GM21786 (cell line): Measurements from ENCODE around the gene USP25.

Source experiments
- ATAC-seq: cut with Tn5 transposase; IDR thresholded peaks from one replicate; pipeline ENCODE4 v1.9.1; 2021; ENCODE audit not compliant: unreplicated experiment

USP25 gene

GRCh38 chr21:15849927-15850326, 120.1 kb downstream of the USP25 start:
- no peak for ATAC-seq

GRCh38 chr21:15850645-15851044, 120.9 kb downstream of the USP25 start:
- ATAC-seq, result no peak

DNA sequence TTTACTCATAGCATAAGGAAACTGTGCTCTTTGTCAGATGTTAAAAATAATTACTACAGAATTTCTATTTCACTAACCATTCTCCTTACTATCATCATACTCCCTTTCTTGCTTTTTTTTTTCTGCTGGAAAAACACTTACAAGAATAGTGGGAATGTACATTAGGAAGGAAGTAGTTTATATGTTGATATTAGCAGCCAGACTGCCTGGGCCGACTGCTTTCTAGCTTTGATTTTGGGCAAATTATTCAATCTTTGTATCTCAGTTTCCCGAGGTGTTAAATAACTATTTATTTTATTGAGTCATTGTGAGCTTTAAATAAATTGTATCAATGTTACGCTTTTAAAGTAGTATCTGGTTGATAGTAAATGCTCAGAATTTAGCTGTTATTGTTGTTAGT, 122.4 kb downstream of the USP25 start:
- ATAC-seq, result no peak

DNA sequence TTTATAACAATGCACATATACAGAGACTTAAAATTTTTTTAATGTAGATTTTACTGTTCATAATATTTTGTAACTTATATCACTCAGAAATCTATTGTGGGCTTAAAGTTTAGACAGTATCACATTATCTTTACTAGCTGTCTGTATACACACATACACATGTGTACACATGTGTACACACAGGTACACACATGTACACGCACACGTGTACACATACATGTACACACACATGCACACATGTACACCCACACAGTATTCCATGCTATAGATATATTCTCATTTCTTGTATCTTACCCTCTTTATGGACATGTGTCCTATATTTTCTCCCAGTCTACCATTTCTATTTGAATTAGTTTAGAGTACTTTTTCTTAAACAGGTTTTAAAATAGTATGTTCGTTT, 123.3 kb downstream of the USP25 start:
- ATAC-seq, result no peak

- ATAC-seq, result no peak
These were observed 127.0 kb downstream of the USP25 start for GRCh38 chr21:15856813-15857212.

DNA sequence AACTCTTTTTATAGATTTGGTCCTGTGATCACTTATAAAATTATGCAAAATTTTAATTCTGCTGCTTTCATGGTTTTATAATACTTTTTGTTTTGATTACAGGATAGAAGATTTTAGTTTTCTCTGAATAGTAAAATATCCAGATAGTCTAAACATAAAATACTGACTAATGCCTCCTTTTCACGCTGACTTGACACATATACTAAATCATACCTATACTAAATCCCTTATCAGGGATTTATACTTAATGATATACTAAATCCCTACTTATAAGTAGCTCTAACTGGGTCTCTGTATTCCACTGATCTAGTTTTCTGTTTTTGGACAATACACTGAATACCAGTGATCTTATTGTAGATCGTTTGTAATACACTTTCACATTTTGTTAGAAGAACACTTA, 128.0 kb downstream of the USP25 start:
- ATAC-seq, result no peak

DNA sequence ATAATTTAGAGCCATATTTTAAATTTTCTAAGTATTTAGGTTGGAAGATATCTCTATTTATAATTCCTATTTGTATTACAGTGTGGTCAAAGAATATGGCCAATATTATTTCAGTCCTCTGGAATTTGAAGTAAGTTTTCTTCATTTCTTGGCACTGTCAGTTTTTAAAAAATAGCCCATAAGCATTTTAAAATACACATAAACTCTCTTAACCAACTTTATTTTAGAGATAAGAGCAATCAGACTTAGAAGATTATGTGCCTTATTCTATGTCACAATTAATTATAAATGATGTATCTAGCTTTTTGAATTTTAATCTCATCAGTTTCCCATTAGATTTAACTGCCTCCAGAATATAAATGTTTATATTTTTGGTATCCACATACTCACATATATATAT, 130.8 kb downstream of the USP25 start:
- no peak for ATAC-seq

- no peak for ATAC-seq
These were observed 139.2 kb downstream of the USP25 start for GRCh38 chr21:15868940-15869339.

DNA sequence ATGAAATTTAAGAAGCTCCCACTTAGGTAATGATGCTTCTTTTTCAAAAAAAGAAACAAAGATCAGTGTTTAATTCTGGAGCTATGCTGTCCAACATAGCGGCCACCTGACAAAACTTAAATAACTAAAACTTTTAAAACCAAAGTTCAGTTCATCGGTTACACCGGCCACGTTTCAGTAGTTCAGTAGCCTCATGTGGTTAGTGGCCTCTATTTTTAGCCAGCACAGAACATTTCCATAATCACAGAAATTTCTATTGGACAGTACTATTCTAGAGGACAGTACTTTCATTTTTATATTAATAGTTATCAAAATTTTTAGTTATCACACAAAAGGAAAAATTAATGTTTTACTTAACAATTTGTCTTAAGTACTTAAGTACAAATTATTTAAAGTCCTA, 141.0 kb downstream of the USP25 start:
- ATAC-seq, result peak; percentile 79

GRCh38 chr21:15872236-15872635, 142.5 kb downstream of the USP25 start:
- no peak for ATAC-seq

DNA sequence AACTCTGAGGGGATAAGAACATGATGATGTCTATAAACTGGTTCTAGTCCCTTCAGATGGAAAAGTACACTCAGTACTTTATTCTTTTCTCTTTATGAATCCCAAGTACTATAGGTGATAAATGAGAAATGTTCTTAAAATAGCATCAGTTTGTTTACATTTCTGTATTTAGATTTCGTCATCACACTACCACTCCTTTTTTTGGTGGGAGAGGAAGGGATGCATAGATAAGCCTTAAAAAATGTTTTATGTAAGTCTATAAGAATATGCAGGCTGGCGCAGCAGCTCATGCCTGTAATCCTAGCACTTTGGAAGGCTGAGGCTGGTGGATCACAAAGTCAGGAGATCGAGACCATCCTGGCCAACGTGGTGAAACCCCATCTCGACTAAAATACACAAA, 144.8 kb downstream of the USP25 start:
- no peak for ATAC-seq

GRCh38 chr21:15875286-15875685, 145.5 kb downstream of the USP25 start:
- no peak for ATAC-seq

GRCh38 chr21:15893902-15894301, 164.1 kb downstream of the USP25 start:
- ATAC-seq, result no peak

DNA sequence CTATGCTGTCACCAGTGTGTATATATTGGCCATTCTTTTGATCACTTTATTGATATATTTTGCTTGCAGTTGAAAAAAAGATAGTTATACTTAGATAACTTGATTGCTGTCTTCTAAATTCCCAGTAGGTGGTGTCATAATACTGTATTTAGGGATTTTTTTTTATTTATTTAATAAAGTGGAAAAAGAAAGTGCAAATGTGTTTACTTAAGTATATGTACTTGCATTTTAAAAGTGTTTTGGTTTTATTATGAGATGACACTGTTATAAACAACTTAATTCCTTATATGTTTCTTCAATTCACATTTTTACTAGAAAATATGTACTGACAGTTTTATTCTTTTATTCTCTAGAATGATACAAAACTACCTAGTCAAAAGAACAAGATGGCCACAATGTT, 164.8 kb downstream of the USP25 start:
- no peak for ATAC-seq

DNA sequence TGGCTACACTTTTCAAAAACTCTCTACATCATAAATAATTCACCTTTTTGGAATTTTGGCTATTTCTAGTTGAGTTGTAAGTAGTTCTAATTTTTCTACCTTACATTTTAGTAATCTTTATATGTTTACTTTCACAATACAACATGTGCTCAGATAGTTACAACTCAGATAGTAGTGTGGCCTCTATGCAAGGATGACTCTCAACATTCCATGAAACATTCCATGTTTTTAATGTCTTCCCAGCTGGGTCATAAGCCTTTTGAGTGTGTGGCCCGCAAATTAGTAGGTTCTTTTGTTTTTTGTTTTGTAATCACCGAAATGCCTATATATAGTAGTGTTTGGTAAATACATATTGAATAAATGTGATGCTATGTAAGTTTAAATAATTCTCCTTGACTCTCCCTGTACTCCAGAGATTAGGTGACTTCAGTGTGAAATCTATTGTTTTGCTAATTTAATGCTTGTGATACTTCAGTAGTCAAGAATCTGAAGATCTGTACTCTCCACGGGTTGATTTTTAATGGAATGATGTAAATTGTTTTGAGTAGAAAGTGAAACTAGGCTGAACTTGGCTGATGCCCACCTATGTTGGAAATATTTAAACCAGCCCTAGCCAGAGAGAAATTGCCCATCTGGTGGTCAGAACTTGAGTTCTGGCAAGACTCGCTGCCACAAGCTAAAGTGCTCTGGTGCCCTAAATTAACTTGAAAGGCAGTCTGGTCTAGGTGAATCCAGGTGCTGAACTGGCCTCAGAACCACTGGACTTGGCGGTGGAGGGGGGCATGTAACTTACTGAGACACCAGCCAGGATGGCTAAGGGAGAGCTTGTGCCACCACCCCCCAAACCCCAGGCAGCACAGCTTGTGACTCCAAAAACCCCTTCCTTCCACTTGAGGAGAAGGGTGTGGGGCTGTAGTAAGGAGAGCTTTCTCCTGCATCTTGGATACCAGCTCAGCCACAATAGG, 165.6 kb downstream of the USP25 start:
- no peak for ATAC-seq

DNA sequence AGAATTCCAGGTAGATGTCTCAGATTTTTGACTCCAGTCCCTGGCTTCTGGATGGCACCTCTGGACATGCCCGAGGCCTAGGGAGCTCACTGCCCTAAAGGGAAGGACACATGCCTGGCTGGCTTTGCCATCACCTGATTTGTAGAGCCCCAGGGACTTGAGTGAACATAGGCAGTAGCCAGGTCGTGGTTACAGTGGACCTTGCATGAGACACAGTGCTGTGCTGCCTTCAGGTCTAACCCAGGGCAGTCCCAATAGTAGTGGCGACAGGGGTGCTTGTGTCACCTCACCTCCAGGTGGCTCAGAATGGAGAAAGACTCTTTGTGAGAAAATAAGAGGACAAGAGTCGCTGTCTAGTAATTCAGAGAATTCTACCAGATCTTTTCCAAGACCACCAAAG, 166.7 kb downstream of the USP25 start:
- no peak for ATAC-seq

DNA sequence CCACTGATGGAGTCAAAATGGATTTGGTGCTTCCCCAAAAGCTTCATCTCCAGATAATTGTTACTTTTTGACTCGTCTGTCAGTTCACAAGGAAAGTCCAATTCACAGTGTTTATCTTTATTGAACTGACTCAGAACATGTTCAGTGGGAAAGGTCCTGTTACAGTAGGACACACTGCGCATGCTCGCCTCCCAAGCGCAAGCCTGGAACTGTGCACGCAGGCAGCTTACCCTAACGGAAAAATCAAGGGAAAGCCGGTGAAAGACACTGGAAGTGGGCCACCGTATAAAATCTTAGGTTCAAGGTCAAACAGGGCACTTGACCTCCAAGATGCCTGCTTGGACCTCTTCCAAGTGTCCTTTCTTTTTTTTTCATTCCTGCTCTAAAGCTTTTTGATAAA, 174.6 kb downstream of the USP25 start:
- ATAC-seq, result no peak

DNA sequence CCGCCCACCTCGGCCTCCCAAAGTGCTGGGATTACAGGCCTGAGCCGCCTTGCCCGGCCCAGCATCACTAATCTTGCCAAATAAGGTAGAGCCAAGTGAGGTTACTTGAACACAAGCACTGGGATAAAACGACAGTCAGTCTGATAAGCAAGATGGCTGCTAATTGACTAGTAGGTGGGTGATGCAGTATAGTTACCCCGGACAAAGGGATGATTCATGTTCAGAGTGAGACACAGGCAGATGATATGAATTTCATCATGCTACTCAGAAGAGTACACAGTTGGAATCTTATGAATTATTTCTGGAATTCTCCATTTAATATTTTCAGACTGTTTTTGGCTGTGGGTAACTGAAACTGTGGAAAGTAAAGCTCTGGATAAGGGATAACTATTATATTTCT, 178.4 kb downstream of the USP25 start:
- no peak for ATAC-seq

- ATAC-seq, result no peak
These were observed 198.4 kb downstream of the USP25 start for GRCh38 chr21:15928196-15928595.

- no peak for ATAC-seq
These were observed 199.1 kb downstream of the USP25 start for GRCh38 chr21:15928686-15929425.

DNA sequence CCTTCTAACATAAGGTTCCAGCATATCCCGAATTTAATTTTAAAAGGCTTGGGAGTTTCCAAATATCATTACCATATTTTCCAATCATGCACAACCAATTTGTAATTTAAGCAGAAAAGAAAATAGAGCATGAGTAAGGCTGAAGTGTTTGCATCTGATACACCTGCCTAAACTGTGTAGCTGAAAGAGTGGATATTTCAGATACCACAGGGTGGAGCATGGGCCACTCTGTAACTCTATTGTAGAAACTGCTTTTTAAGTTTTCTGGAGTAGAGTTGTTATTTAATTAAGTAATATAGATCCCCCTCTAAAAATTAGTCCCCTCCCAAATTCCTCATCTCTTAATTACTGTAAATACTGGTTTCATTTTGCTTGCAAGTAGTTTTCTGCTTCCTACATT, 199.8 kb downstream of the USP25 start:
- ATAC-seq, result no peak
